Smooth muscle cell (in vitro differentiated cells): ENCODE measurements around the gene PAX8. TPM values are rescaled to one million over a fixed set of nuclear protein-coding genes. Genes with fewer than 3 reads are reported as not detected.

Experiments
- DNase-seq: peaks from one replicate; lab custom pipeline; 2025; ENCODE audit not compliant: unreplicated experiment; lab: John Stamatoyannopoulos, UW
- H2AFZ ChIP-seq: fragments of 200-600 bp; sonication (generic); 2 replicates; pipeline ENCODE4 v1.6.0; 2016; ENCODE audit warnings: antibody characterized with exemption, low read depth, mild to moderate bottlenecking
- H3F3A ChIP-seq: fragments of 200-600 bp; sonication (generic); 2 replicates; pipeline ENCODE4 v1.6.0; 2017; ENCODE audit warnings: antibody characterized with exemption, low read depth
- H3K27ac ChIP-seq: fragments of 200-600 bp; sonication (generic); 2 replicates; pipeline ENCODE4 v1.5.1; 2016; ENCODE audit warnings: low read depth, mild to moderate bottlenecking
- H3K27me3 ChIP-seq: fragments of 200-600 bp; sonication (generic); 2 replicates; pipeline ENCODE4 v1.6.1; 2016; ENCODE audit warnings: low read depth, mild to moderate bottlenecking
- H3K36me3 ChIP-seq: fragments of 200-600 bp; sonication (generic); 2 replicates; pipeline ENCODE4 v1.5.1; 2016; ENCODE audit warnings: low read depth
- H3K4me1 ChIP-seq: fragments of 200-600 bp; sonication (generic); 2 replicates; pipeline ENCODE4 v1.5.1; 2016; ENCODE audit warnings: low read depth
- H3K4me2 ChIP-seq: fragments of 200-600 bp; sonication (generic); 2 replicates; pipeline ENCODE4 v1.6.0; 2016; ENCODE audit warnings: mild to moderate bottlenecking
- H3K4me3 ChIP-seq: fragments of 200-600 bp; sonication (generic); 2 replicates; pipeline ENCODE4 v1.5.1; 2016; ENCODE audit warnings: mild to moderate bottlenecking
- H3K79me2 ChIP-seq: fragments of 200-600 bp; sonication (generic); 2 replicates; pipeline ENCODE4 v1.6.0; 2016; ENCODE audit warnings: low read depth, mild to moderate bottlenecking
- H3K9ac ChIP-seq: fragments of 200-600 bp; sonication (generic); 2 replicates; pipeline ENCODE4 v1.6.0; 2016; ENCODE audit warnings: low read depth
- H3K9me3 ChIP-seq: fragments of 200-600 bp; sonication (generic); replicated peaks from 2 replicates; pipeline ENCODE4 v1.5.1; 2016; ENCODE audit warnings: low read depth
- H4K20me1 ChIP-seq: fragments of 200-600 bp; sonication (generic); 2 replicates; pipeline ENCODE4 v1.6.0; 2016; ENCODE audit warnings: low read depth
- WGBS: methylation state at CpG from one replicate; pipeline ENCODE4 v1.1.7; 2016; ENCODE audit warnings: low lambda C conversion rate; 5-methylcytosine and 5-hydroxymethylcytosine counted together
- polyA plus RNA-seq: library from polyadenylated mRNA; unstranded; fragments of >200 nt; fragmentation: Nextera tagmentation; extraction: Ambion mirVana; gene quantifications from 2 replicates; pipeline ENCODE4 v1.2.1, GENCODE V29; 2016
- total RNA-seq: library from RNA; depleted of rRNA; stranded (reverse); fragments of >200 nt; gene quantifications from 2 replicates; pipeline ENCODE4 v1.2.3, GENCODE V29; 2014
- TF ChIP-seq, protein P1 (sequence below): fragments of 200-600 bp; sonication (generic); IDR thresholded peaks from 2 replicates; pipeline ENCODE4 v1.5.1; 2017; ENCODE audit warnings: borderline replicate concordance, mild to moderate bottlenecking, antibody characterized with exemption; ENCODE audit not compliant: insufficient read depth, poor library complexity, severe bottlenecking

The PAX8 gene
- total and polyA plus RNA-seq, 2 experiments from 2014 or later: not detected

DNA sequence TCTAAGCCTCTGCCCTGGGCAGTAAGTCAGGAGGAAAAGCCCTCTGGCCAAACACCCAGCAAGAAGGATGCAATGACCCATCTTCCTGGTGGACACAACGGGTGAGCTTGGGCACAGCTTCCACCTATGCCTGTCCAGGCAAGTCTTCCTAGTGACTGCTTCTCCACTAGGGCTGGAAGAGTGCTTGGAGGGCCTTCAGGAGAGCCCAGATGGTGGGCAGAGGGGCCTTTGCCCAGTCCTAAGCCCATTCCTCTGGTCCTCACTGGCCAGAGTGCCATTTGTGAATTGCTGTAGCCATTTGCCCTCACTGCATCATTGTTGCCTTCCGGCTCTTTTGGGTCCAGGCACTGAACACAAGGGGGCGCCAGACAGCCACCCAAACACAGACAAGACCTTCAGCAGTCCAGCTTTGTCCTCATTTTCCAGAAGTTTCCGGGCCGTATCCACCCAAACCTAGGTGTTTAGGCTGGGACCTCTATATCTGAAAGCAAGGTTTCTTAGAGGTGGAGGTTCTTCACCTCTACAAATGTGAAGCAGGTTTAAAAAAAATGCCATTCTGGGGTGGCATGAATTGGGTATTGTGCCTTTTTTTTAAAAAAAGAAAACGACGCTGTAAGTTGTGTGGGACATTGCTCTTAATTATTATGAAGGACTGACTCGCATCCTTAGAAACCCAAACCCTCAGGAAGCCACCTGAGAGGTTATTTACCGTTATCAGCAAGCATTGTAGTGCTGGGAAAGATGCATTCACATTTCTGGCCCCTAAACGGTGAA lies 29.5 kb downstream of the PAX8 start:
- DNase-seq: peak; percentile 44

GRCh38 chr2:113246606-113247005 lies 32.1 kb downstream of the PAX8 start:
- Histone ChIP-seq H3K4me3 (no peak overlapping the region), H3K27me3 (no peaks in the 10 kb centered on the region), H3K27ac (no peak overlapping the region), H3F3A (no peaks in the 10 kb centered on the region), H4K20me1 (no peaks in the 10 kb centered on the region), H3K9me3 (no peaks in the 10 kb centered on the region), H2AFZ (no peak overlapping the region), H3K4me2 (no peak overlapping the region), H3K9ac (no peak overlapping the region), H3K4me1 (no peaks in the 10 kb centered on the region), H3K36me3 (no peaks in the 10 kb centered on the region), H3K79me2 (no peaks in the 10 kb centered on the region)
- TF ChIP-seq, protein P1, sequence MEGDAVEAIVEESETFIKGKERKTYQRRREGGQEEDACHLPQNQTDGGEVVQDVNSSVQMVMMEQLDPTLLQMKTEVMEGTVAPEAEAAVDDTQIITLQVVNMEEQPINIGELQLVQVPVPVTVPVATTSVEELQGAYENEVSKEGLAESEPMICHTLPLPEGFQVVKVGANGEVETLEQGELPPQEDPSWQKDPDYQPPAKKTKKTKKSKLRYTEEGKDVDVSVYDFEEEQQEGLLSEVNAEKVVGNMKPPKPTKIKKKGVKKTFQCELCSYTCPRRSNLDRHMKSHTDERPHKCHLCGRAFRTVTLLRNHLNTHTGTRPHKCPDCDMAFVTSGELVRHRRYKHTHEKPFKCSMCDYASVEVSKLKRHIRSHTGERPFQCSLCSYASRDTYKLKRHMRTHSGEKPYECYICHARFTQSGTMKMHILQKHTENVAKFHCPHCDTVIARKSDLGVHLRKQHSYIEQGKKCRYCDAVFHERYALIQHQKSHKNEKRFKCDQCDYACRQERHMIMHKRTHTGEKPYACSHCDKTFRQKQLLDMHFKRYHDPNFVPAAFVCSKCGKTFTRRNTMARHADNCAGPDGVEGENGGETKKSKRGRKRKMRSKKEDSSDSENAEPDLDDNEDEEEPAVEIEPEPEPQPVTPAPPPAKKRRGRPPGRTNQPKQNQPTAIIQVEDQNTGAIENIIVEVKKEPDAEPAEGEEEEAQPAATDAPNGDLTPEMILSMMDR: no peak
- no peak for DNase-seq
- WGBS: 86% methylated on average over 14 of the region's 14 CpGs

More for the DNA sequence above, 29.5 kb downstream of the PAX8 start:
- TF ChIP-seq, protein P1: peak; percentile 92
- H3K27ac ChIP-seq: no peak overlapping the region
- H3K4me2 ChIP-seq: no peak overlapping the region
- no peaks in the 10 kb centered on the region for H3K36me3 ChIP-seq
- no peaks in the 10 kb centered on the region for H3F3A ChIP-seq
- no peaks in the 10 kb centered on the region for H3K9me3 ChIP-seq
- no peaks in the 10 kb centered on the region for H3K27me3 ChIP-seq
- no peaks in the 10 kb centered on the region for H3K4me1 ChIP-seq
- H2AFZ ChIP-seq: no peak overlapping the region
- no peaks in the 10 kb centered on the region for H3K79me2 ChIP-seq
- no peak overlapping the region for H3K9ac ChIP-seq
- H3K4me3 ChIP-seq: no peak overlapping the region
- WGBS: 65% methylated on average over 10 of the region's 10 CpGs
- H4K20me1 ChIP-seq: no peaks in the 10 kb centered on the region

- Histone ChIP-seq H4K20me1 (no peaks in the 10 kb centered on the region), H3K4me3 (no peak overlapping the region), H3K79me2 (no peaks in the 10 kb centered on the region), H3K9me3 (no peaks in the 10 kb centered on the region), H3K9ac (no peak overlapping the region), H3K36me3 (no peaks in the 10 kb centered on the region), H3K4me2 (no peak overlapping the region), H3K4me1 (peaks cover 4% of the 10 kb centered on the region), H3F3A (no peaks in the 10 kb centered on the region), H3K27me3 (no peaks in the 10 kb centered on the region), H3K27ac (no peak overlapping the region), H2AFZ (no peak overlapping the region)
- WGBS: 95% methylated on average over 3 of the region's 3 CpGs
- no peak for DNase-seq
- TF ChIP-seq, protein P1: no peak
Measured at GRCh38 chr2:113245276-113245711, 33.4 kb downstream of the PAX8 start.

GRCh38 chr2:113242327-113242726 lies 36.4 kb downstream of the PAX8 start:
- Histone ChIP-seq H3K9ac (no peak overlapping the region), H3K4me2 (no peak overlapping the region), H3K27ac (no peak overlapping the region), H3K27me3 (no peaks in the 10 kb centered on the region), H3K9me3 (no peaks in the 10 kb centered on the region), H4K20me1 (no peaks in the 10 kb centered on the region), H2AFZ (no peak overlapping the region), H3F3A (no peaks in the 10 kb centered on the region), H3K4me3 (no peak overlapping the region), H3K4me1 (peaks cover 10% of the 10 kb centered on the region), H3K79me2 (no peaks in the 10 kb centered on the region), H3K36me3 (no peaks in the 10 kb centered on the region)
- WGBS: 95% methylated on average over 6 of the region's 6 CpGs
- no peak for DNase-seq
- TF ChIP-seq, protein P1: no peak
